DND-41 (cell line): ENCODE measurements around the gene DGKQ.

Experiments used
- CTCF ChIP-seq: IDR thresholded peaks from 2 replicates; pipeline ENCODE4 v1.5.1; 2012; ENCODE audit warnings: borderline replicate concordance, low read length, moderate library complexity, mild to moderate bottlenecking; ENCODE audit not compliant: poor library complexity, severe bottlenecking; ENCODE audit errors: extremely low read depth
- EZH2 ChIP-seq: IDR thresholded peaks from 3 replicates; pipeline ENCODE4 v1.6.1; 2012; ENCODE audit warnings: borderline replicate concordance, low read depth, mild to moderate bottlenecking, moderate library complexity, low read length, inconsistent platforms; ENCODE audit not compliant: severe bottlenecking

- TF ChIP-seq CTCF (no peak), EZH2 (no peak)
Measured at GRCh38 chr4:1008840-1009541, 35.6 kb upstream of the DGKQ start.
